ENCODE results near the gene SAP25. TPM values are rescaled to one million over a fixed set of nuclear protein-coding genes. Genes with fewer than 3 reads are reported as not detected.

SAP25 gene
- total RNA-seq, 1 experiment from 2014 or later: 2.0 TPM

DNA sequence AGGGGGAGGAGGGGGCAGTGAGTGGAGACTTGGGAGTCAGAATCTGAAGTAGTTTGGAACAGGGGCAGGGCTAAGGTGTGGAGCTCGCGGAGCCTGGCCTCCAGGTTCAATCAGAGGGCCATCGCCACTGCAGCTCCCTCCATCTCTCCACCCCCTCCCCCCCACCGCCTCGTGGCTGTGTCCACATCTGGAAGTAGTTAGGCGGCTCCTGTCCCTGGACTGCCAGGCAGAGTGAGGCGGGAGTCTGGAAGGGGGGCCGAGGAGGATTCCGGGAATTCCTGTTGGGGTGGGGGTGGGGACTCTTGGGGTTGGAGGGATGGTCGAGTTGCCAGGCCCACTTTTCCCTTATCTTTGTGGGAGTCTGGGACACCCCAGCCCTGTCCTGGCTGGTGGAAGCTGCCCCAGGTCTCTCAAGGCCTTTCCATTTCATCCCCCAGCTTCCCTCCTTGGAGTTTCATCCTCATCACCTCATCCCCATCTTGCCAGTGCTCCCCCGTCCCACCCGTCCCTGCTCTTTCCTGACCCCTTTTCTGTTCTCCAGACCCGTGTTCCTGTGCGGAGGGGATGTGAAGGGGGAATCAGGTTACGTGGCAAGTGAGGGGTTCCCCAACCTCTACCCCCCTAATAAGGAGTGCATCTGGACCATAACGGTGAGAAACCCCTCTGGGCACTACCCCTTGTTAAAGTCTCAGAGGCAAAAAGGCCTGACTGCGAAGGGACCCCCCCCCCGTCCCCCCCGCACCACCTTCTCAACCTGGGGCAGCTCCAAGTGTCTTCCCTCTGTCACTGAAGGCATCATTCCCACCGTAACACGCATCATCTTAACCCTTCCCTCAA is 29.4 kb upstream of the SAP25 start:
- Mint-ChIP-seq H3K36me3 (ENCODE audit: insufficient read depth, unreplicated experiment) (peaks cover 14% of the 10 kb centered on the region), H3K9me3 (ENCODE audit: unreplicated experiment) (no peaks in the 10 kb centered on the region), H3K4me1 (ENCODE audit: low read depth, unreplicated experiment) (no peaks in the 10 kb centered on the region), H3K4me3 (ENCODE audit: unreplicated experiment) (peak overlapping the region; percentile 91), H3K27me3 (ENCODE audit: insufficient read depth, unreplicated experiment) (no peaks in the 10 kb centered on the region), H3K27ac (ENCODE audit: unreplicated experiment) (no peak overlapping the region)
- no peaks in the 10 kb centered on the region for H3K36me3 ChIP-seq (ENCODE audit: control insufficient read depth, insufficient read depth, low read length)
- no peaks in the 10 kb centered on the region for H3K9me3 ChIP-seq
- no peak for TF ChIP-seq CTCF (IDR thresholded peaks at IDR 0.05; ENCODE audit: insufficient read depth in 1 of 2, low read depth in 1 of 2, low read length in 1 of 2, severe bottlenecking in 1 of 2, unreplicated experiment in 1 of 2)
- peak in 1 of 2 experiments; percentile 75 for DNase-seq
- peaks cover 16% of the 10 kb centered on the region for H3K4me1 ChIP-seq
- H3K4me3 ChIP-seq (ENCODE audit: low read depth, low read length): no peak overlapping the region
- POLR2A ChIA-PET: interaction anchor here (0.6 to 1.5 kb wide), 3 partner anchors 9 to 17 kb away, joined by 3 to 5 read pairs (median 4); partner anchors contain the start of genes FBXO24 and MOSPD3
- no peaks in the 10 kb centered on the region for H3K27me3 ChIP-seq (replicated peaks; ENCODE audit: control insufficient read depth, insufficient read depth, low read length)
- CTCF ChIA-PET: interaction anchor here (0.6 to 1.5 kb wide), 6 partner anchors 12 to 133 kb away, joined by 3 to 6 read pairs (median 4); partner anchors contain the start of gene FBXO24
- no TSS peak for BruUV-seq (replicated peaks)
- intact Hi-C loops (cut with micrococcal nuclease; ENCODE audit: unreplicated experiment): no loop called here

DNA sequence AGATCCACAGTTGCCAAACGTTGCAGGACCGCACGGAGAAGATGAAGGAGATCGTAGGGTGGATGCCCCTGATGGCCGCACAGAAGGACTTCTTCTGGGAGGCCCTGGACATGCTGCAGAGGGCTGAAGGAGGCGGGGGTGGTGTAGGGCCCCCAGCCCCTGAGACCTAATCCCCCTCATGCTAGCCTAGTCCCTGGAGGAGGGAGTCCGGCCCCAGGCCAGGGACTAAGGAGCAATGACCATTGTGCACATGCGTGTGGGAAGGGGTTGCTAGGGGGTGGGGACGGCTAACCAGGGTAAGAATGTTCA is 27.0 kb upstream of the SAP25 start:
- no peak for DNase-seq
- no TSS peak for BruUV-seq (replicated peaks)
- intact Hi-C loops (cut with micrococcal nuclease; ENCODE audit: unreplicated experiment): no loop called here
- TF ChIP-seq CTCF (IDR thresholded peaks at IDR 0.05; ENCODE audit: insufficient read depth in 1 of 2, low read depth in 1 of 2, low read length in 1 of 2, severe bottlenecking in 1 of 2, unreplicated experiment in 1 of 2): no peak
- Histone ChIP-seq H3K4me3 (ENCODE audit: low read depth, low read length) (no peak overlapping the region), H3K4me1 (peaks cover 16% of the 10 kb centered on the region), H3K9me3 (no peaks in the 10 kb centered on the region), H3K36me3 (ENCODE audit: control insufficient read depth, insufficient read depth, low read length) (no peaks in the 10 kb centered on the region), H3K27me3 (replicated peaks; ENCODE audit: control insufficient read depth, insufficient read depth, low read length) (no peaks in the 10 kb centered on the region)
- peaks cover 12% of the 10 kb centered on the region for H3K36me3 Mint-ChIP-seq (ENCODE audit: insufficient read depth, unreplicated experiment)
- ChIA-PET CTCF (interaction anchor here (0.5 kb wide), 1 partner anchor 41 kb away, joined by 3 read pairs; no protein-coding TSS in a partner anchor), POLR2A (no interaction called here)
- no peaks in the 10 kb centered on the region for H3K4me1 Mint-ChIP-seq (ENCODE audit: low read depth, unreplicated experiment)
- no peak overlapping the region for H3K27ac Mint-ChIP-seq (ENCODE audit: unreplicated experiment)
- H3K27me3 Mint-ChIP-seq (ENCODE audit: insufficient read depth, unreplicated experiment): no peaks in the 10 kb centered on the region
- H3K4me3 Mint-ChIP-seq (ENCODE audit: unreplicated experiment): no peak overlapping the region
- no peaks in the 10 kb centered on the region for H3K9me3 Mint-ChIP-seq (ENCODE audit: unreplicated experiment)

DNA sequence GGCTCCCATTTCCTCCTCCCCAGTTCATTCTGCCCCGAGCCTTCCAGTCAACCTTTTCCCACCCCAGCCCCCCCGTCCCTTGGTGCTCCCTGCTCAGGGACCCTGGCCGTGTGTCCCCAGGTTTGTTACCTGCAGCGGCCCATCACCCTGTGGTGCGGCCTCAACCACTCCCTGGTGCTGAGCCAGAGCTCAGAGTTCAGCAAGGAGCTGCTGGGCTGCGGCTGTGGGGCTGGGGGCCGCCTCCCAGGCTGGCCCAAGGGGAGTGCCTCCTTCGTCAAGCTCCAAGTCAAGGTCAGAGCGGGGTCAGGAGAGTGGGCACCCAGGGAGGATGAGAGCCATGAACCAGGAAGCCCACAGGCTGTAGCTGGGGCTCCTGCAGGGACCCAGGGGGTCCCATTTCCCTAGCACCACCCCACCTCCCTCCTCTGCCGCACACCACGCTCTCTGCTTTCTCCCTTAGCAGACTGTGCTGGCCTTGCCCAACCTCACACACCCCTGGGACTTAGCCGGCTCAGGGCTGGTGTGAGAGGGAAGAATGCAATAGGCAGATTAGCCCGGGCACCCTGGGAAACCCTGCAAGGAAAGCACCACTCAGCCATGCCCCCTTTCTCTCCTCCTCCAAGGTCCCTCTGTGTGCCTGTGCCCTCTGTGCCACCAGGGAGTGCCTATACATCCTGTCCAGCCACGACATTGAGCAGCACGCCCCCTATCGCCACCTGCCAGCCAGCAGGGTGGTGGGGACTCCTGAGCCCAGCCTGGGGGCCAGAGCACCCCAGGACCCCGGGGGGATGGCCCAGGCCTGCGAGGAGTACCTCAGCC is 26.4 kb upstream of the SAP25 start:
- intact Hi-C loops (cut with micrococcal nuclease; ENCODE audit: unreplicated experiment): no loop called here
- Mint-ChIP-seq H3K27me3 (ENCODE audit: insufficient read depth, unreplicated experiment) (no peaks in the 10 kb centered on the region), H3K9me3 (ENCODE audit: unreplicated experiment) (no peaks in the 10 kb centered on the region), H3K36me3 (ENCODE audit: insufficient read depth, unreplicated experiment) (peaks cover 7% of the 10 kb centered on the region), H3K4me3 (ENCODE audit: unreplicated experiment) (no peak overlapping the region), H3K27ac (ENCODE audit: unreplicated experiment) (no peak overlapping the region), H3K4me1 (ENCODE audit: low read depth, unreplicated experiment) (no peaks in the 10 kb centered on the region)
- Histone ChIP-seq H3K4me1 (peaks cover 16% of the 10 kb centered on the region), H3K4me3 (ENCODE audit: low read depth, low read length) (no peak overlapping the region), H3K9me3 (no peaks in the 10 kb centered on the region), H3K36me3 (ENCODE audit: control insufficient read depth, insufficient read depth, low read length) (no peaks in the 10 kb centered on the region), H3K27me3 (replicated peaks; ENCODE audit: control insufficient read depth, insufficient read depth, low read length) (no peaks in the 10 kb centered on the region)
- no peak for TF ChIP-seq CTCF (IDR thresholded peaks at IDR 0.05; ENCODE audit: insufficient read depth in 1 of 2, low read depth in 1 of 2, low read length in 1 of 2, severe bottlenecking in 1 of 2, unreplicated experiment in 1 of 2)
- CTCF ChIA-PET: interaction anchor here (0.8 kb wide), 1 partner anchor 14 kb away, joined by 6 read pairs; the partner anchor contains the start of gene FBXO24
- BruUV-seq (replicated peaks): no TSS peak
- no peak for DNase-seq
- POLR2A ChIA-PET: interaction anchor here (0.6 kb wide), 1 partner anchor 12 kb away, joined by 3 read pairs; the partner anchor contains the start of gene MOSPD3

Data from Caco-2 (cell line).